HG03520 (cell line): ENCODE data around the gene WIPF3.
"Not testable (repeated sequence)": the region's sequence is repeated elsewhere in the genome, so short reads cannot be mapped to it uniquely, and the experiment has no call there.

Experiments used
- ATAC-seq: cut with Tn5 transposase; IDR thresholded peaks from one replicate; pipeline ENCODE4 v1.9.1; 2021; ENCODE audit warnings: mild to moderate bottlenecking, moderate library complexity; ENCODE audit not compliant: unreplicated experiment

The WIPF3 gene

DNA sequence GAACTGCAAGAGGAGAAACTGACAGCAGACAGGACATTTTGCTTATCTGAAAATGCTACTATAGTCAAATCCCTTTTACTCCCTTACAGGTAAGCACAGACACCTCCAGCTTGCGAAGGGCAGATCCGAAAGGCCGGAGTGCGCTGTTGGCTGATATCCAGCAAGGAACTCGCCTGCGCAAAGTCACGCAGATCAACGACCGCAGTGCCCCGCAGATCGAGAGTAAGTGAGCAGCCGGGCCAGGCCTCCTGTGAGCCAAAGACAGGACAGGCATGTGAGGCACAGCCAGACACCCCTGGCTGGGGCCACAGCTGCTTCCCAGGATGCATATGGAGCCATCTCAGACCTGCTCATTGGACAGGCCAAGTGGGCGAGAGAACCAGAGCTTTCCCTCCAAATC, 69.4 kb downstream of the WIPF3 start:
- ATAC-seq, result no peak

DNA sequence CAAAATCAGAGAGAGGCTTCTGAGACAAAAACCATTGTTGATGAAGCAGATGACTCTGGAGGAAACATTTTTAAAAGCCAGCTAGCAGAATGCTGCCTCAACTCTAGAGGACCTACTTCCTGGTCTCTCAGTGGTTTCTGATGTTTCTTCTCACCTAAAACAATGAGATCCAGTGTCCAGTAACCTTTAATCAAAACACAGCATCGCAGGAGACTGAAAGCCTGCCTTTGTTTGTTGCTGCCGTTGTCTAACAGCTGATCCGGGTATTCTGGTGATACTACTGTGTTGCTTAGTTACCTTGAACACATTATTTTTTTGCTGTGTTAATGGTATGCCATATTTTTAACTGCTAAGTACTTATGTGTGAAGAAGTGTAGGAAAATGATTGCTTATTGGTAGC, 70.9 kb downstream of the WIPF3 start:
- no peak for ATAC-seq

DNA sequence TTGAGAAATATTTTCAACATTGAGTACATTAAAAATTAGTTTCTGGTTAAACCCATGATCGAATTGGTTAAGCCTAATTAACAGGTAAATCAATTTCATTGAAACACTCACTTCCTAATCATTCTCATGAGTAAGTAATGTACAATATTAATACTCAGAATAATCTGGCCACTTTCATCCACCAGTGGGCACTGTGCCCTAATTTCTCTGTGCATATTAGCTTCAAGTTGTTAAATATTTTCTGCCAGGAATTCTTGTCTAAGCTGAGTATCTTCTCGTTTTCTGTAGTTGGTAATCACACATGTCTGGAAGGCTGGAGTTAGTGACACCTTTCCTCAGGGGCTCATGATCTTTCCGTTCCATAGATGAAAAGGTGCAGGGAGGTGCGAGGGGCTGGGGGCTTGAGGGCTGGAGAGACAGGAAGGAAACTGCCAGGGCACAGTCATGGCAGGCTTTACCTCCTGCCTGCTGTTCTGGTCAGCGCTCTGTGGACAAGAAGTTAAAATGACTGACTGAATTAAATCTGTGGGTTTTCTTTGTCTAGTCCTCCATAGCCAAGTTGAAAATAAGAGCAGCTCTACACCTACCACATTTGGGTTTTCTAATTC, 71.9 kb downstream of the WIPF3 start:
- ATAC-seq, result no peak

DNA sequence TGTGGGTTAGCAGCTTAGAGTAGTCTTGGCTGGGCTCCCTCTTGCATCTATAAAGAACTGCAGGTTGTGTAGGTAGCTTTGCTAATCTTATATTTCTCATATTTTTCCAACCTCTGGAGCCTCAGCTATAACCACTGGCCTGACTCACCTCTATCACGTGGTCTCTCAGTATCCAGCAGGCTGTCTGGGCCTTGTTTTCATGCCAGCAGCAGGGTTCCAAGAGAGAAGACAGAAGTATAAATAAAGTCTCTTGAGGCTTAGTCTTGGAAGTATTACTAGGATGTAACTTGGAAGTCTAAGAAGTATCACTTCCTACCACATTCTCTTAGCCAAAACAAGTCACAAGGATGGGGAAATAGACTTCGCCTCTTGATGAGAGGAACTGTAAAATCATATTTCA, 73.3 kb downstream of the WIPF3 start:
- ATAC-seq, result no peak

DNA sequence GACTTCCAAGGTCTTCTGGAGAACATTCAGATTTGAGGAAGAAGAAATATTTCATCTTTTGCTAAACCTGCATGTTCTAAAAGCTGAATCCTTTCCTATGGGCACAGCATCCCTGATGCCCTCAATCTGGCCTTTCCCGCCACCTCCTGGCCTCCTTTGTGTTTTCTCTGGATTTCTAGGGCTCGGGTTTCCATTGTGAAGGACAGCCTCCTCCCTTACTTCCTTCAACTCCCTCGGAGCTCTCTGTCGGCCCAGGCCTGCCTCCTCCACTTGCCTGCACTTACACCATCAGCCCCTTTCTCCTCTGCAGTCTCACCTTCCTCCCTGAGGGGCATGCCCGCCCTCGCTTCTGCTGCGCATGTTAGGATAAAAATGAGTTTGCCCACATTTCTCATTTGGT, 75.4 kb downstream of the WIPF3 start:
- no peak for ATAC-seq

DNA sequence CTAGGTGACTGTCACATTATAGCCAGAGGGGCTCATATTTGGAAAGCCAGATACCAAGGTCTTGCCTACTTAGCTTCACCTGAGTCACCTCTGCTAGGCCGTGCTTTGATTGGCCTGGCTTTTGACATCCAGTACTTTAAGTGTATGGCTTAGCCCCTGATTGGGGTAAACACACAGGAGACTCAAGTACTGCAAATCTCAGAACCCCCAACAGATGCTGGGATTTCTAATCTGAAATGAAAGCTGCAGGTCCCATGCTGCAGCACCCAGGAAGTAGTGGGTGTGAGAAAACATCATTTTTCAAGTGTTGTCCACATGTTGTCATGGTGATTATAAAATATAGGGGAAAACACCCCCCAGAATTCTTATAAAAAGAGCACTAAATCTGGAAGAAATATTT, 76.2 kb downstream of the WIPF3 start:
- no peak for ATAC-seq

DNA sequence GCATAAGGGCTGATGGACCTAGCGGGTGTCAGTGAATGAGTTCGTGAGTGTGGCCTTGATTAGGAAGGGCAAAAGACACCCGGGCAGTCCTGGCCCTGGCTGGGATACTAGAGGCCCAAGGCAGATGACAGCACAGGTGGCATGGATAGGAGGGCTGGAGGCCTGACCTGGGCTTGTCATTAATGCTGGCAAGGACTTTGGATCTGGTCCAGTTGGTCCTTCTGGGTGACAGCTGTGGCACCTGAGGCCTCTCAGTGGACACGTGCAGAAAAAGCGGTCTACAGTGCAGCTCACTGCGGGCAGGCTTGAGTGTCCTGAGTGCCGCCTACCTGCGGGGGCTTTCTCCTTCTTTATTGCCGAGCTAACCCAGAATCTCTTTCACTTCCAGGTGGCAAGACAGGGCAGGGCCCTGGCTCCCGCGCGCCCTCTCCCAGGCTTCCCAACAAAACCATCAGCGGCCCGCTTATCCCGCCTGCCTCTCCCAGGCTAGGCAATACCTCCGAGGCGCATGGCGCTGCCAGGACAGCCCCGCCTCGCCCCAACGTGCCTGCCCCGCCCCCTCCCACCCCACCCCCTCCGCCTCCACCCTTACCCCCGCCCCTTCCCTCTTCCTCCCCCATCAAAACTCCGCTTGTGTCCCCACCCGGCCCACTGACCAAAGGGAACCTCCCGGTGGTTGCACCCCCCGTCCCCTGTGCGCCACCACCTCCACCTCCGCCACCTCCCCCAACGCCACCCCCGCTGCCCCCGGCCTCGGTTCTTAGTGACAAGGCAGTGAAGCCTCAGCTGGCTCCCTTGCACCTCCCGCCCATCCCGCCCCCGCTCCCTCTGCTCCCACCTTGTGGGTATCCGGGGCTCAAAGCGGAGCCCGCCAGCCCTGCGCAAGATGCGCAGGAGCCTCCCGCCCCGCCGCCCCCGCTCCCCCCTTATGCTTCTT, 77.4 kb downstream of the WIPF3 start:
- ATAC-seq, result no peak

DNA sequence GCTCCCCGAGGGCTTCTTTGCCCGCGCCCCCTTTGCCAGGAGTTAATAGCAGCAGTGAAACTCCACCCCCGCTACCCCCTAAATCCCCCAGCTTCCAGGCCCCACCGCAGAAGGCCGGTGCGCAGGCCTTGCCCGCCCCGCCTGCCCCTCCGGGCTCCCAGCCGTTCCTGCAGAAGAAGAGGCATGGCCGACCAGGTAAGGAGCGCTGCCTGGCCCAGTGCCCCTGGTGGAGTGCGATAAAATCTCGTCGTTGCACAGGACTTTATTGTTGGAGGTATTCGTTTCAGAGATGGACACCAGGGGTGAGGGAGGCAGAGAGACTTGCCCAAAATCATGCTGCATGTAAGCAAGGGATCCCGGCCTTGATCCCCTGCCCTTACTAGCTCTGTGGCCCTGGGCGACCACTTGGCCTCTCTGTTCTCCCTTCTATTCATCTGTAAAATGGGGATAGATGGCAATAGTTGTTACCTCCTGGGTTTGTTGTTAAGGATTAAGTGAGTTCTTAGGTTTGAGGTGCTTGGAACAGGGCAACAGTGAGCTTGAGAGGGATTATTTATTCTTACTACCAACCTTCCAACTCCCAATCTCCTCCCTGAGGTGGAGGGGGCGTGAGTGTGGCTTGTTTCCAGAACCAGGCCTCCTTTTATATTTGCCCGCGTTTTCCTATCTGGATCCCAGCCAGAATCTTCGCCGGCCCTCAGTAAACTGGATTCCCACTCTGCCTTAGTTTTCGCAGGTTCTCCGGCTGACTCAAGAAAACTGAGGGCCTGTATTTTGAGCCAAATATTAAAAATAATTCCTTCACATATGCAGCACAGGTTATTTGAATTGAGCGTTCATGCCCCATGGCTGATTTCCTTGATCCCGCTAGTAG, 78.3 kb downstream of the WIPF3 start:
- no peak for ATAC-seq

DNA sequence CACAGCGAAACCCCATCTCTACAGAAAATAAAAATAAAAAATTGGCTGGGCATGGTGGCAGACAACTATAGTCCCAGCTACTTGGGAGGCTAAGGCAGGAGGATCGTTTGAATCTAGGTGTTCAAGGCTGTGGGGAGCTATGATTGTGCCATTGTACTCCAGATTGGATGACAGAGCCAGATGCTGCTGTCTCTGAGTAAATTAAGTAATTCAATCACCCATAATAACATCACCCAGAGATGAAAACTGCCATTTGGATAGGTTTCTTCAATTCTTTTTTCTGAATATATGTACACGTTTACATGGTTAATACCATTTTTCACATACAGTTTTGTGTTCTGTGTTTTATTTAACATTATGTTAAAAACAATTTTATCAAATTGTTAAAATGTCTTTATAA, 79.3 kb downstream of the WIPF3 start:
- no peak for ATAC-seq

DNA sequence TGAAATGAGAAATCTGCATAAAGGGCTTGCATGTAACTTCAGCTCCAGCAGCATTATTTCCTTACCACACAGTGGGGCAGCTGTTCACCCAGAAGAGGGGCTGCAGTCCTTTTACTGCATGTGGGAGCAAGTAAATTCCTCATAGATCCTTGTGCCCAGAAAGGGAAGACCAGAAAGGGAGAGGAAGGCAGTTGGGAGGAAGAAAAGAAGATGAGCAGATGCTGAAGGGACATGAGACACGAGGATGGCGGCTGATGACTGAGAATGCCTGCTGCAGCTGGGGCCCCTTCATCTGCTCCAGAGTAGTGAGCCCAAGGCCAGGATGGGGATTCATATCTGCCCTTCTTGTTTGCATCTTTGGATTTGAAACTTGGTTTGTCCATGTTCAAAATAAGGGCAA, 80.5 kb downstream of the WIPF3 start:
- ATAC-seq, result no peak

DNA sequence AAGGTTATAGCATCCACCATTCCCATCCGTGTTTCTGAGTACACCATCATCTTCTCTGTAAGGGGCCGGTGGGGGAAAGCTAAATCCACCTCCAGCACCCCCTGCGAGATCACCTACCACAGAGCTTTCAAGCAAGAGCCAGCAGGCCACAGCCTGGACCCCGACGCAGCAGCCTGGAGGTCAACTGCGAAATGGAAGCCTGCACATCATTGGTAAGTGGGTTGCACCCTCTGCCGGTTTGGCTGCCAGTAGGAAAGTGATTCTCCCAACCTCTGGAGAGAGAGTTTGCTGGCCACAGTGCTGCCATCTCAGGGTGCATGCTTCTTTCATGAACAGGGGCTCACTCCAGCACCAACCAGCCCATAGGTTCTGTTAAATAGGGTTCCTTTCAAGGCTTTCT, 81.7 kb downstream of the WIPF3 start:
- no peak for ATAC-seq

DNA sequence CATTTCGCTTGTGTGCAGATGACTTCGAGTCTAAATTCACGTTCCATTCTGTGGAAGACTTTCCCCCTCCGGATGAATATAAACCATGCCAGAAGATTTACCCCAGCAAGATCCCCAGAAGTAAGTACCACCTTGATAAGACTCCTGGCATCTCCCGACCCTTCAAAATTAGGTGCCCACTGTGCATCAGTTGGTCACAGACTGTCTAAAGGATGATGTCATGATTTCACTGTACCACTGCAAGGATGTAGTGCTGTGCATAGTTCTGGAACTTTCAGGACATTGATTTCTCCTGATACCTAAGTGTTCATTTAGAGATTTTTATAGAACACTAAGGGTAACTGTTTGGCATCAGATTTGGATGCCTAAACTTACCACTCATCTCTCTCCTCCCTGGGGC, 83.0 kb downstream of the WIPF3 start:
- no peak for ATAC-seq

DNA sequence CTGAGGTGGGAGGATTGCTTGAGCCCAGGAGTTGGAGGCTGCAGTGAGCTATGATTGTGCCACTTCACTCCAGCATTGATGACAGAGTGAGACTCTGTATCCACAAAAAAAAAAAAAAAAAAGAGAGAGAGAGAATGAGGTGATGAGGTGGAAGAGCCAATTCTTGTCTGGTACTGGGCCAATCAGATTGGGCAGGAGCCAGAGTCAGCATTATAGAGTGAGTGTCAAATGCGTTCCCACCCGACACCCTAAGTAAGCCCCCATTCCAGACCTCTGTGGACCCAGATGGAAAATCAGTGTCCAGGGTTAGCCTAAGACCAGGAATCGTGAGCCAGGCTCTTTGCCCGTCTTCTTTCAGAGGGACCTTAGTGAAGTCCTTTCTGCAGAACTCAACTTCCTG, 83.9 kb downstream of the WIPF3 start:
- ATAC-seq, result no peak

DNA sequence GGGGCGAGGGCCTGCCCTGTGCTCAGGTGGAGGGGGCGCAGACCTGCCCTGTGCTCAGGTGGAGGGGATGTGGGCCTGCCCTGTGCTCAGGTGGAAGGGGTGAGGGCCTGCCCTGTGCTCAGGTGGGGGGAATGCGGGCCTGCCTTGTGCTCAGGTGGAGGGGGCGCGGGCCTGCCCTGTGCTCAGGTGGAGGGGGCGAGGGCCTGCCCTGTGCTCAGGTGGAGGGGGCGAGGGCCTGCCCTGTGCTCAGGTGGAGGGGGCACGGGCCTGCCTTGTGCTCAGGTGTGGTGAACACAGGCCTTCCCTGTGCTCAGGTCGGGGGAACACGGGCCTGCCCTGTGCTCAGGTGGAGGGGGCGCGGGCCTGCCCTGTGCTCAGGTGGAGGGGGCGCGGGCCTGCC, 84.5 kb downstream of the WIPF3 start:
- ATAC-seq, result not testable (repeated sequence)

DNA sequence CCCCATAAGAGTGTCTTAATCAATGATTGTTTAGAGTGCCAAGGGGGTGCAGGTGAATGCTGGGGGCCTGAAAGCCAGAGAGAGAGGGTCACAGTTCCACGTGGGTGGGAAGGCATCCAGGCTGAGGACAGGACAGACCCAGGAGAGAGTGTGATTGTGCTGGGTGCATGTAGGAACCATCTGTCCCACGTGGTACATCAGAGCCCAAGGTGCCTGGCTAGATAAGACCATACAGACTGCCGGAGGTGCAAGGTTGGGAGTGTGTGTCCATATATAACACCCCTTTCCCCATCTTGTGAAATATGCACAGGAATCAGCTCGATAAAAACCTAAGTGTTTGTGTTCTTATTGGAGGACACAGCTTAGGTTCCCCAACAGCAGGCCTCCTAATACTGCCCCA, 85.5 kb downstream of the WIPF3 start:
- no peak for ATAC-seq

DNA sequence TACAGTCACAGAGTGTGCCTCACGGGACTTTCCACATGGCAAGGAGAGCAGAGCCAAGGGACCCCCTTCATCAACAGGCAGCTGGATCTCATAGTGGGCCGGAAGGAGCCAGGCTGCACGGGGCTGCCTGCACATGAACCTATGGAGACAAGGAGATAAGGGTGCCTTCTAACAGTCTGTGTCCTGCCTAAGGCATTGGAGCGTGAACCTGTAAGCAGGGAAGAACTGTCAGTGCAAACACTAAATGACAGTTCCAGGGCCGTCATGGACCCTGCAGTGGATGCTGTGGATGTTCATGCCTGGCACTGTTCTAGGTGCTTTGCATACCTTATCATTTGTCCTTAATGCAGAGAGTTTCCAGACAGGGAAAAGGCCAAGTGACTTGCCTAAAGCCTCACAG, 85.9 kb downstream of the WIPF3 start:
- no peak for ATAC-seq

DNA sequence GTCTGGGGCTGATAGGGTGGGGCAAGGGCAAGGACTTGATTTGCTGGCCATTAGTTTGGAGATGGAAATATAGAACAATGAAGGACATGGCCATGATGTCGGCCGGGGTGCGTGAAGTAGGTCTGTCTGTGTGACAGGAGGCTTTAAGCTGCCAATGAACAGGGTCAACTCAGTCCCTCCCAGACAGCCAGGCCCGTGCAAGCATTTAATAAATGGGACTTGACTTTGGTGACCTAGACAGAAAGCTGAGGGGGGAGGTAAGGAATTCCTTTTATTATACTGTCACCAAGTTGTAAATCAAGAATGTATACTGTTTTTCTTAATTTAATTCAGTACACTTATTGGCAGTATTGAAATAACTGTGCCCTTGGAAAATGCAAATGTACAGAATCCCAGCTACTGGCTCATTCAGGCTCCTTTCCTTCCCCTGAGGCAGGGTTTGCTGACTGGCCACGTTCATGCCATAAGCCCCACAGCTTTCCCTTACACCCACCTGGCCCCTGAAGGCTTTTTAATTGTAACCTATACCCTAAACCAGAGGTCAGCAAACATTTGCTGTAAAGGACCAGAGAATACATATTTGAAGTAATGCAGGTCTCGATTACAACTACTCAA, 87.2 kb downstream of the WIPF3 start:
- no peak for ATAC-seq

DNA sequence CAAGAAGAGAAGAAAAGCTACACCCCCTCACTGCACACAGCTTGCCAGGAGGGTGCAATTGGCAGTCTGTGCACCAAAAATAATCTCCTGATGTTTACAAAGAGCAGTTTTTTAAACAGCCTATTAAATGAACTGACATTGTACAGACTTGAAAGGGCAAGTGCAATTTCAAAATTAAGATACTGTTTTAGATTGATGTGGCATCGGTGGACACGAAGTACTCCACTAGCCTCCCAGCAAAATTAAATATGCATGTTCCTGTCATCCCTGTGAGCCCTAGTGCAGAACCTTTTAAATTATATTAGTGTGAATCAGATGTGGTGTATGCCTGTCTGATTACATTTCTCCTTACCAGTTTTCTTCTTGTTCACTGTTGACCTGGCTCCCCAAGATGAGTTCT, 87.9 kb downstream of the WIPF3 start:
- ATAC-seq, result no peak

DNA sequence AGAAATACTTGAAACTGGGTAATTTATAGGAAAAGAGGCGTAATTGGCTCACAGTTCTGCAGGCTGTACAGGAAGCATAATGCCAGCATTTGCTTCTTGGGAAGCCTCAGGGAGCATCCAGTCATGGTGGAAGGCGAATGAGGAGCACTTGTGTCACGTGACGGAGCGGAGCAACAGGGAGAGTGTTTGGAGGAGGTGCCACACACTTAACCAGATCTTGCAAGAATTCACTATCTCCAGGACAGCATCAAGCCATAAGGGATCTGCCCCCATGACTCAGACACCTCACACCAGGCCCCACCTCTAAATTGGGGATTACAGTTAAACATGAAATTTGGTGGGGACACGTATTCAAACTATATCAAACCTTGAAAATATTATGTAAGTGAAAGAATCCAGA, 89.3 kb downstream of the WIPF3 start:
- no peak for ATAC-seq

DNA sequence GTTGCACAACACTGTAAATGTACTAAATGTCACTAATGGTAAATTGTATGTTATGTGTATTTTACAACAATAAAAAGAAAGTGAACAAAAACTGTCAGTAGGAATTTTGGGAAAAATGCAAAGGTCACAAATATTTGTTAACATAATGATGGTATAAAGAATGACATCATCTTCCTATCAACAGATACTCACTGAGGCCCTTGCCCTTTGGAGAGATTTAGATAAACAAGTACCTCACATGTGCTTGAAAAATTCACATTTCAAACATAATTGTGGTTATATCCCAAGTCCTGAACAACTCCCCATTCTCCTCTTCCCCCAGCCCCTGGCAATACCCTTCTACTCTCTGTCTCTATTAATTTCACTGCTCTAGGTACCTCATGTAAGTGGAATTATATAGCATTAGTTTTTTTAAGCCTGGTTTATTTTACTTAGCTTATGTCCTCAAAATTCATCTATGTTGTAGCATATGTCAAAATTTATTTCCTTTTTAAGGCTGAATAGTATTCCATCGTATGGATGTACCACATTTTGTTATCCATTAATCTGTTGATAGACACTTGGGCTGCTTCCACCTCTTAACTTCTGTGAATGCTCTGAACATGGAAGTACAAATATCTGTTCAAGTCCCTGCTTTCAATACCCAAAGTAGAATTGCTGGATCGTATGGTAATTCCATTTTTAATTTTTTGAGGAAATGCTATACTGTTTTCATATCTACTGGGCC, 90.5 kb downstream of the WIPF3 start:
- no peak for ATAC-seq

DNA sequence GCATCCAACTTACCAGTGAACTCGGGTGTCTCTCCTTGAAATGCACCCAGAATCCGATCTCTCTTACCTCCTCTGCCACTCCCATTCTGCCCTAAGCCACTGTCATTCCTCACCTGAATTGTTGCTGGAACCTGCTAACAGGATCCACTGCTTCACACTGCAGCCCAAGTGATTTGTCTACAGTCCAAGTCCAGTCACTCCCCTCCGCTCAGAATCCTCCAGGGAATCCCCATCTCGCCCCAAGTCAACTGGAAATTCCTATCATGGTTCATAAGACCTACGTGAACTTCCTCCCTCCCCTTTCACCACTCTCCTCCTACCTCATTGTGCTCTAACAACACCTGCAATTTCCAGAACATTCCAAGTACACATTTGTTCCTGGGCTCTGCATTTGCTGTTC, 92.0 kb downstream of the WIPF3 start:
- no peak for ATAC-seq
